ENCODE results near the gene INPP5J. TPM values are rescaled to one million over a fixed set of nuclear protein-coding genes. Genes with fewer than 3 reads are reported as not detected.

The INPP5J gene
- total RNA-seq, 1 donor from 2014 or later, result under 0.01 TPM

DNA sequence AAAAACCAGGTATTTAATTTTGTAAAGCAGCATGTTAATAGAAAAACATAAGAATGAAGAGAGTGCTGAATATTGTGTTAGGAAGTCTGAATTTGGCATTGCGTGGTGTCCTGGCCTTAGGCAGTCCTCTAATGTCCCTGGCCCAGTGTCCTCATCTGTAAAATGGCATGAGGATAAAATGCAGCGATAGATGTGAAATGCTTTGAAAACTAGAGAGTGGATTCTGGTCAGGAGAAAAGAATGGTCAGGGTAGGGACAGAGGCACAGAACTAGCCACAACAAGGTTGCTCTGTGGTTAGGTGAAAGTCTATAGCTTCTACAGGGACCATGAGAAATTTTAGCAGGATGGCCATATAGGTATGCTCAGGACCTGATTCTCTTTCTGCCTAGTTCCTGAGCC is 56.1 kb downstream of the INPP5J start:
- FAIRE-seq (peak; percentile 64), DNase-seq (ENCODE audit: low read depth) (no peak)
- no peak for TF ChIP-seq CTCF (IDR thresholded peaks at IDR 0.05; ENCODE audit: insufficient read depth, low read length, severe bottlenecking)
- Histone ChIP-seq H3K36me3 (ENCODE audit: control insufficient read depth, insufficient read depth, low read length) (peaks cover 2% of the 10 kb centered on the region), H3K4me3 (ENCODE audit: low read depth, low read length) (no peak overlapping the region), H3K27me3 (ENCODE audit: control insufficient read depth, insufficient read depth, low read length) (no peaks in the 10 kb centered on the region)

GRCh38 chr22:31179345-31179744 is 56.6 kb downstream of the INPP5J start:
- Histone ChIP-seq H3K27me3 (ENCODE audit: control insufficient read depth, insufficient read depth, low read length) (no peaks in the 10 kb centered on the region), H3K4me3 (ENCODE audit: low read depth, low read length) (no peak overlapping the region), H3K36me3 (ENCODE audit: control insufficient read depth, insufficient read depth, low read length) (peaks cover 2% of the 10 kb centered on the region)
- no peak for TF ChIP-seq CTCF (IDR thresholded peaks at IDR 0.05; ENCODE audit: insufficient read depth, low read length, severe bottlenecking)
- DNase-seq (ENCODE audit: low read depth), result peak; percentile 84
- peak; percentile 97 for FAIRE-seq

DNA sequence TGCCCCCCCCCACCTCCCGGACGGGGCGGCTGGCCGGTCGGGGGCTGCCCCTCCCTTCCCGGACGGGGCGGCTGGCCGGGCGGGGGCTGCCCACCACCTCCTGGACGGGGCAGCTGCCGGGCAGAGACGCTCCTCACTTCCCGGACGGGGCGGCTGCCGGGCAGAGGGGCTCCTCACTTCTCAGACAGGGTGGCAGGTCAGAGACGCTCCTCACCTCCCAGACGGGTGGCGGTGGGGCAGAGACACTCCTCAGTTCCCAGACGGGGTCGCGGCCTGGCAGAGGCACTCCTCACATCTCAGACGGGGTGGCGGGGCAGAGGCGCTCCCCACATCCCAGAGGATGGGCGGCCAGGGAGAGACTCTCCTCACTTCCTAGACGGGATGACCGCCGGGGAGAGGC is 61.2 kb downstream of the INPP5J start:
- Histone ChIP-seq H3K4me3 (ENCODE audit: low read depth, low read length) (no peak overlapping the region), H3K36me3 (ENCODE audit: control insufficient read depth, insufficient read depth, low read length) (peaks cover 5% of the 10 kb centered on the region), H3K27me3 (ENCODE audit: control insufficient read depth, insufficient read depth, low read length) (no peaks in the 10 kb centered on the region)
- no peak for FAIRE-seq
- no peak for TF ChIP-seq CTCF (IDR thresholded peaks at IDR 0.05; ENCODE audit: insufficient read depth, low read length, severe bottlenecking)
- no peak for DNase-seq (ENCODE audit: low read depth)

Other genes with a start within 250 kb of the INPP5J start
- gene MORC2, start 154.2 kb upstream of the INPP5J start, total RNA-seq, result 11.0 and 12.6 TPM in 2 replicates
- gene TUG1, start 153.7 kb upstream of the INPP5J start, total RNA-seq, result 24.5 and 34.9 TPM in 2 replicates
- 37.9 and 38.7 TPM in 2 replicates for gene SMTN, start 41.6 kb upstream of the INPP5J start, total RNA-seq
- gene SELENOM, start 15.4 kb upstream of the INPP5J start, total RNA-seq, result 29.4 and 35.0 TPM in 2 replicates
- gene PLA2G3, start 17.5 kb downstream of the INPP5J start, total RNA-seq, result under 0.01 and 0.38 TPM in 2 replicates
- gene RNF185, start 37.2 kb downstream of the INPP5J start, total RNA-seq, result 58.4 and 73.0 TPM in 2 replicates
- 121 and 155 TPM in 2 replicates for gene LIMK2, start 89.3 kb downstream of the INPP5J start, total RNA-seq
- gene PIK3IP1, start 169.5 kb downstream of the INPP5J start, total RNA-seq, result 6.3 and 13.3 TPM in 2 replicates
- 3.2 and 5.3 TPM in 2 replicates for gene PATZ1, start 223.4 kb downstream of the INPP5J start, total RNA-seq